GM12878 (cell line): ENCODE results near the gene PRSS36. TPM values are rescaled to one million over a fixed set of nuclear protein-coding genes. Genes with fewer than 3 reads are reported as not detected.
A peak's percentile ranks its signal among the peaks of the same experiment; 100 is the strongest.

Source experiments
- ATAC-seq: fragments of 200-7000 bp; cut with Tn5 transposase; 3 replicates; pipeline ENCODE4 v1.9.1; 2020; ENCODE audit warnings: mild to moderate bottlenecking, moderate library complexity
- BruUV-seq: library from RNA; stranded (reverse); fragments of 400-500 nt; replicated peaks from 2 replicates; lab custom pipeline; 2021; lab: Mats Ljungman, UMichigan
- CTCF ChIA-PET: fragments of 300-600 bp; sonication (Branson Sonifier 250); formaldehyde crosslinking; extraction: SDS; loops from one replicate; lab custom pipeline; 2021; ENCODE audit warnings: inconsistent platforms; lab: Yijun Ruan, JAX
- POLR2A ChIA-PET: fragments of 350-600 bp; formaldehyde crosslinking; extraction: SDS; loops from one replicate; lab custom pipeline; 2021; ENCODE audit warnings: inconsistent platforms; lab: Charles Lee
- RAD21 ChIA-PET: fragments of 300-600 bp; sonication (Branson Sonifier 250); formaldehyde crosslinking; loops from one replicate; lab custom pipeline; 2023; ENCODE audit warnings: antibody characterized with exemption; ENCODE audit not compliant: unreplicated experiment; lab: Charles Lee
- SMC1A ChIA-PET: fragments of 300-600 bp; sonication (Branson Sonifier 250); formaldehyde crosslinking; loops from one replicate; lab custom pipeline; 2023; ENCODE audit not compliant: unreplicated experiment, uncharacterized antibody; lab: Charles Lee
- DNase-seq: peaks from one replicate; pipeline ENCODE4 v3.0.0-alpha.2; 2011; ENCODE audit warnings: low read depth, low spot score
- FAIRE-seq: peaks from 3 replicates; lab custom pipeline; 2011; peaks lifted over from hg19 to GRCh38; lab: Jason Lieb, UNC
- H2AFZ ChIP-seq: 2 replicates; pipeline ENCODE4 v1.6.0; 2011; ENCODE audit warnings: low read depth, low read length, control low read depth; ENCODE audit not compliant: control insufficient read depth
- H3K27ac ChIP-seq: 2 replicates; pipeline ENCODE4 v1.5.1; 2011; ENCODE audit warnings: control low read depth; ENCODE audit not compliant: control insufficient read depth, insufficient read depth
- H3K27me3 ChIP-seq, 2 experiments: replicated peaks in 1 of 2; 2 replicates each; pipeline versions ENCODE4 v1.6.0 to v1.6.1; 2011; ENCODE audit warnings: low read length in 1 of 2; ENCODE audit not compliant: control insufficient read depth in 2 of 2, insufficient read depth in 2 of 2
- H3K36me3 ChIP-seq, 2 experiments: 2 replicates each; pipeline ENCODE4 v1.5.1; 2011; ENCODE audit warnings: low read length in 1 of 2; ENCODE audit not compliant: control insufficient read depth in 2 of 2, insufficient read depth in 2 of 2
- H3K4me1 ChIP-seq: 2 replicates; pipeline ENCODE4 v1.6.1; 2011; ENCODE audit warnings: mild to moderate bottlenecking, low read length, moderate library complexity, mixed read lengths; ENCODE audit not compliant: control insufficient read depth, insufficient read depth
- H3K4me2 ChIP-seq: 2 replicates; pipeline ENCODE4 v1.6.0; 2011; ENCODE audit warnings: control low read depth; ENCODE audit not compliant: control insufficient read depth, insufficient read depth
- H3K4me3 ChIP-seq: fragments of 200-600 bp; sonication (generic); 2 replicates; pipeline ENCODE4 v1.5.1; 2016
- H3K79me2 ChIP-seq: 2 replicates; pipeline ENCODE4 v1.6.0; 2011; ENCODE audit warnings: low read length; ENCODE audit not compliant: control insufficient read depth, insufficient read depth
- H3K9ac ChIP-seq: 2 replicates; pipeline ENCODE4 v1.8.0; 2011; ENCODE audit warnings: low read length, control low read depth, mixed read lengths; ENCODE audit not compliant: control insufficient read depth, insufficient read depth
- H3K9me3 ChIP-seq: replicated peaks from 3 replicates; pipeline ENCODE4 v1.5.1; 2011; ENCODE audit warnings: mild to moderate bottlenecking, low read length; ENCODE audit not compliant: control insufficient read depth, insufficient read depth
- H4K20me1 ChIP-seq: 2 replicates; pipeline ENCODE4 v1.6.0; 2011; ENCODE audit not compliant: control insufficient read depth, insufficient read depth
- CBFB ChIP-seq: IDR thresholded peaks from 2 replicates; pipeline ENCODE4 v1.6.1; 2016; ENCODE audit warnings: antibody characterized with exemption, low read depth
- NR2C1 ChIP-seq: fragments of 450-650 bp; IDR thresholded peaks from 2 replicates; pipeline ENCODE4 v1.6.1; 2017; ENCODE audit warnings: antibody characterized with exemption, mild to moderate bottlenecking, moderate library complexity
- POLR2A ChIP-seq: IDR thresholded peaks from 2 replicates; pipeline ENCODE4 v1.6.1; 2011; ENCODE audit warnings: low read depth, mild to moderate bottlenecking, low read length
- POLR2AphosphoS2 ChIP-seq: IDR thresholded peaks from 2 replicates; pipeline ENCODE4 v1.6.1; 2011; ENCODE audit warnings: low read depth, mild to moderate bottlenecking, low read length, improper control_type of control experiment, moderate library complexity
- POLR2AphosphoS5 ChIP-seq: IDR thresholded peaks from 2 replicates; pipeline ENCODE4 v1.6.1; 2011; ENCODE audit warnings: mild to moderate bottlenecking, low read length, inconsistent platforms
- RAD21 ChIP-seq: IDR thresholded peaks from 2 replicates; pipeline ENCODE4 v1.6.1; 2011; ENCODE audit warnings: mild to moderate bottlenecking, low read depth, low read length, moderate library complexity; ENCODE audit not compliant: insufficient read depth
- SREBF2 ChIP-seq: IDR thresholded peaks from 2 replicates; pipeline ENCODE4 v1.6.1; 2012; ENCODE audit warnings: mild to moderate bottlenecking, low read length
- ZSCAN29 ChIP-seq: fragments of 450-650 bp; IDR thresholded peaks from 2 replicates; pipeline ENCODE4 v1.6.1; 2017; ENCODE audit warnings: mild to moderate bottlenecking, moderate library complexity
- WGBS: methylation state at CpG from one replicate; pipeline ENCODE4 v1.1.6; 2016; ENCODE audit warnings: low lambda C conversion rate; ENCODE audit not compliant: insufficient replicate concordance, insufficient coverage; ENCODE audit errors: missing lambda C conversion rate; 5-methylcytosine and 5-hydroxymethylcytosine counted together
- in situ Hi-C: fragments of 300-500 bp; cut with MboI; formaldehyde crosslinking; loops from 9 replicates; pipeline ENCODE4 v1.14.3; 2018; ENCODE audit warnings: mixed read lengths
- intact Hi-C: fragments of 100-400 bp; cut with micrococcal nuclease; formaldehyde crosslinking; loops from one replicate; pipeline ENCODE4 v1.14.2; 2022; ENCODE audit not compliant: unreplicated experiment
- polyA plus RNA-seq, 11 experiments: library from polyadenylated mRNA; depleted of rRNA in 4 of 11; unstranded in 6 of 11; stranded (reverse) in 5 of 11; fragments of >200 nt; fragmentation: Nextera tagmentation in 4 of 11; fragmentation: Illumina TruSeq in 1 of 11; extraction: Ambion mirVana in 4 of 11; extraction: Trizol in 1 of 11; gene quantifications; 1 replicate in 1 of 11; 2 replicates in 10 of 11; pipeline versions ENCODE4 v1.2.1 to v1.2.3, GENCODE V29; 2011 to 2016; ENCODE audit warnings: inconsistent platforms in 2 of 11, missing spikeins in 2 of 11, low read depth in 1 of 11
- total RNA-seq, 4 experiments: library from RNA; depleted of rRNA in 3 of 4; stranded (reverse); fragments of >200 nt in 3 of 4; fragmentation: Illumina TruSeq in 1 of 4; extraction: Trizol in 1 of 4; gene quantifications; 2 replicates each; pipeline versions ENCODE4 v1.2.1 to v1.2.3, GENCODE V29; 2013 to 2021

The PRSS36 gene
- total and polyA plus RNA-seq, 10 of the 15 experiments (the other 5 are each of a cell fraction or from before 2014, with no cell fraction given) = 0.11 to 1.1 (median 0.17) TPM; not detected in 3

DNA sequence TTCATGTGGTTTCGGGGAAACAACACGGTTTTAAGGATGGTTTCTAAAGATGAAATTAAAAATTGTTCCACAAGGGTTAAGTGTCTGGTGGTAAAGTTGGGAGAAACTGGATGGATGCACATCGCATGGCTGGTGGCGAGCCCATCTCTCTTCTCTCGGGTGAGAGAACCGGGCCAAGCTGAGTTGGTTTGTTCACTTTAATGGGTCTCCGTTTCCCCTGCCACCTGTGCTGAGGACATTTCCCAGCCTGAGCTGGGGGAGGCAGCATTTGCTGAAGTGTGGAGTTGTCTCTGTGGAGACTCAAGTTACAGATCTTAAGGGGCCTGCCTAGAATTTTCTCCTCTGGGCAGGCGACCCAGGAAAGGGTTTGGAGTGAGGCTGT is 37.9 kb upstream of the PRSS36 start:
- peaks cover 42 to 75% of the 10 kb centered on the region in 2 experiments for H3K36me3 ChIP-seq
- no peak overlapping the region for H3K9ac ChIP-seq
- no peak overlapping the region for H3K4me2 ChIP-seq
- FAIRE-seq = no peak
- POLR2A ChIA-PET = no interaction called here
- CTCF ChIA-PET = interaction anchor here (0.7 to 0.9 kb wide), 3 partner anchors 9 to 13 kb away, joined by 3 to 5 read pairs (median 3); no protein-coding TSS in a partner anchor
- H3K4me1 ChIP-seq = peaks cover 4% of the 10 kb centered on the region
- intact Hi-C loops (loop anchor here (10.0 kb wide), 1 partner anchor 687 kb away; the partner anchor contains the start of gene ZNF267), in situ Hi-C loops (no loop called here)
- ATAC-seq = peak; percentile 7; the same call in 2 of the 3 replicates
- WGBS = 95% methylated on average over 8 of the region's 8 CpGs
- no peaks in the 10 kb centered on the region for H3K27me3 ChIP-seq
- no peak overlapping the region for H2AFZ ChIP-seq
- H3K9me3 ChIP-seq = no peaks in the 10 kb centered on the region
- H3K4me3 ChIP-seq = no peak overlapping the region
- peaks cover 59% of the 10 kb centered on the region for H3K79me2 ChIP-seq
- SMC1A ChIA-PET = interaction anchor here (0.5 to 1.3 kb wide), 3 partner anchors 14 to 258 kb away, joined by 3 to 4 read pairs (median 3); no protein-coding TSS in a partner anchor
- TF ChIP-seq SREBF2 (no peak), POLR2AphosphoS2 (0 out of 2 replicates have a peak, but pooled peaks have one; percentile 7), CBFB (no peak), POLR2A (peak; percentile 22; the same call in 1 of the 2 replicates), POLR2AphosphoS5 (peak; percentile 44; the same call in 1 of the 2 replicates), ZSCAN29 (no peak), RAD21 (no peak), NR2C1 (no peak)
- no peak overlapping the region for H3K27ac ChIP-seq
- BruUV-seq = no TSS peak
- RAD21 ChIA-PET = no interaction called here
- no peak for DNase-seq
- peaks cover 11% of the 10 kb centered on the region for H4K20me1 ChIP-seq
